ENCODE data around the gene SPATA13. TPM values are rescaled to one million over a fixed set of nuclear protein-coding genes. Genes with fewer than 3 reads are reported as not detected.

Gene SPATA13
- total and polyA plus RNA-seq, 10 of the 15 experiments (the other 5 are each of a cell fraction or from before 2014, with no cell fraction given) = 2.4 to 11.1 (median 10.2) TPM

- BruUV-seq (replicated peaks) = no TSS peak
These were observed 2.1 kb downstream of the SPATA13 start for GRCh38 chr13:24162604-24163003.

More at GRCh38 chr13:24162604-24163003, 2.1 kb downstream of the SPATA13 start:
- Histone ChIP-seq H3K27me3 (replicated peaks in 1 of 2; ENCODE audit: control insufficient read depth in 2 of 2, insufficient read depth in 2 of 2, low read length in 1 of 2) (peaks cover 0 to 16% of the 10 kb centered on the region in 2 experiments; a peak in 2 of 4 replicates), H4K20me1 (ENCODE audit: control insufficient read depth, insufficient read depth) (no peaks in the 10 kb centered on the region), H2AFZ (ENCODE audit: control insufficient read depth, low read depth, low read length) (no peak overlapping the region), H3K36me3 (ENCODE audit: control insufficient read depth in 2 of 2, insufficient read depth in 2 of 2, low read length in 1 of 2) (no peaks in the 10 kb centered on the region), H3K27ac (ENCODE audit: control insufficient read depth, insufficient read depth) (no peak overlapping the region), H3K9me3 (replicated peaks; ENCODE audit: control insufficient read depth, insufficient read depth, low read length) (no peaks in the 10 kb centered on the region), H3K79me2 (ENCODE audit: control insufficient read depth, insufficient read depth, low read length) (no peaks in the 10 kb centered on the region), H3K4me2 (ENCODE audit: control insufficient read depth, insufficient read depth) (no peak overlapping the region), H3K4me3 (no peak overlapping the region), H3K4me1 (ENCODE audit: control insufficient read depth, insufficient read depth, low read length) (no peaks in the 10 kb centered on the region; the same call in 1 of the 2 replicates), H3K9ac (ENCODE audit: control insufficient read depth, insufficient read depth, low read length) (no peak overlapping the region)
- CTCF ChIA-PET = interaction anchor here (0.7 kb wide), 1 partner anchor 1647 kb away, joined by 3 read pairs; no protein-coding TSS in a partner anchor
- FAIRE-seq = no peak
- TF ChIP-seq IRF3 (IDR thresholded peaks at IDR 0.05) (no peak), USF1 (IDR thresholded peaks at IDR 0.05; ENCODE audit: borderline replicate concordance, extremely low read length, insufficient read depth, low read depth, low read length) (no peak), MLLT1 (IDR thresholded peaks at IDR 0.05) (no peak), JUND (IDR thresholded peaks at IDR 0.05; ENCODE audit: low read depth, low read length) (no peak), HDAC2 (IDR thresholded peaks at IDR 0.05) (no peak), ESRRA (IDR thresholded peaks at IDR 0.05; ENCODE audit: low read length) (no peak), FOXM1 (IDR thresholded peaks at IDR 0.05; ENCODE audit: low read depth, low read length) (no peak), MTA3 (IDR thresholded peaks at IDR 0.05; ENCODE audit: borderline replicate concordance, low read length) (no peak), POLR2AphosphoS2 (IDR thresholded peaks at IDR 0.05; ENCODE audit: low read depth, low read length) (no peak), CBX5 (IDR thresholded peaks at IDR 0.05; ENCODE audit: low read depth) (no peak), CTCF (IDR thresholded peaks at IDR 0.05 in 2 of 3, conservative IDR thresholded peaks at IDR 0.05 in 1 of 3; ENCODE audit: control insufficient read depth in 2 of 3, extremely low read depth in 1 of 3, insufficient read depth in 1 of 3, low read depth in 3 of 3, low read length in 3 of 3) (no peak), POLR2AphosphoS5 (IDR thresholded peaks at IDR 0.05; ENCODE audit: low read length) (no peak), IKZF1 (conservative IDR thresholded peaks at IDR 0.05) (no peak), TCF3 (IDR thresholded peaks at IDR 0.05; ENCODE audit: borderline replicate concordance, insufficient read depth, low read depth, low read length) (no peak), SREBF2 (IDR thresholded peaks at IDR 0.05; ENCODE audit: low read length) (no peak)
- WGBS (ENCODE audit: insufficient coverage, insufficient replicate concordance, low lambda C conversion rate, missing lambda C conversion rate) = 64% methylated on average over 3 of the region's 3 CpGs
- SMC1A ChIA-PET (ENCODE audit: uncharacterized antibody, unreplicated experiment) = no interaction called here
- RAD21 ChIA-PET (ENCODE audit: unreplicated experiment) = no interaction called here
- no peak for DNase-seq (ENCODE audit: low read depth, low spot score)
- no peak for ATAC-seq
- POLR2A ChIA-PET = interaction anchor here (1.0 kb wide), 1 partner anchor 12 kb away, joined by 3 read pairs; no protein-coding TSS in a partner anchor
- in situ Hi-C loops (cut with MboI) = no loop called here
- intact Hi-C loops (cut with micrococcal nuclease; ENCODE audit: unreplicated experiment) = no loop called here

Measured in GM12878 (cell line).